Measurements from ENCODE around the gene RILPL2. TPM values are rescaled to one million over a fixed set of nuclear protein-coding genes. Genes with fewer than 3 reads are reported as not detected.

Gene RILPL2
- total RNA-seq, 1 experiment from 2014 or later, result 3.6 TPM

DNA sequence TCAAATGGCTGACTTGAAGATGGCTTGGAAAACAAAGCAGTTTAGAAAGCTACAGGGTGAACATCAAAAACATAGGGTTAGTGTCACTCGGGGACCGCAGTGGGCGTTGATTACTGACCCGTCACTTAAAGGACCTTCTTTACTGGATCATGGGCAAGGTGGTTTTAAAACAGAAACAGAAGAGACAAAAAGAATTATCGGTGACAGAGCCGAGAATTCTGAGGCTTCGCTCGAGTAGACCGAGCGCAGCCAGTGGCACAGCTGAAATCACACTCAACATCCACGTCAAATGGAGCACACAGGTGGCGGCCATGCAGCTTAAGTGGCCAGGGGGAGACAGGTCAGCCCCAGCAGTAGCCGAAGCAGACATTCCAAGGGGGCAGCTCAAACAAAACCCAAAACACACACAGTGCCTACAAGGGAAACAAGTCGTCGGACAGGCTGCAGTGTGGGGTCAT lies 38.8 kb upstream of the RILPL2 start:
- H4K20me1 ChIP-seq (ENCODE audit: insufficient read depth), result no peaks in the 10 kb centered on the region
- intact Hi-C loops (cut with micrococcal nuclease; ENCODE audit: unreplicated experiment), result loop anchor here (10.0 kb wide), 1 partner anchor 60 kb away; the partner anchor contains the start of gene RILPL1
- H3K27me3 ChIP-seq (ENCODE audit: insufficient read depth, low read depth), result no peaks in the 10 kb centered on the region
- no peaks in the 10 kb centered on the region for H3K9me2 ChIP-seq (ENCODE audit: insufficient read depth)
- H3K9me3 ChIP-seq (ENCODE audit: insufficient read depth, low read depth), result no peaks in the 10 kb centered on the region
- BruUV-seq (replicated peaks), result no TSS peak
- H3K4me3 ChIP-seq, result no peak overlapping the region
- DNase-seq, result no peak
- CTCF ChIA-PET, result no interaction called here
- TF ChIP-seq, protein P1, sequence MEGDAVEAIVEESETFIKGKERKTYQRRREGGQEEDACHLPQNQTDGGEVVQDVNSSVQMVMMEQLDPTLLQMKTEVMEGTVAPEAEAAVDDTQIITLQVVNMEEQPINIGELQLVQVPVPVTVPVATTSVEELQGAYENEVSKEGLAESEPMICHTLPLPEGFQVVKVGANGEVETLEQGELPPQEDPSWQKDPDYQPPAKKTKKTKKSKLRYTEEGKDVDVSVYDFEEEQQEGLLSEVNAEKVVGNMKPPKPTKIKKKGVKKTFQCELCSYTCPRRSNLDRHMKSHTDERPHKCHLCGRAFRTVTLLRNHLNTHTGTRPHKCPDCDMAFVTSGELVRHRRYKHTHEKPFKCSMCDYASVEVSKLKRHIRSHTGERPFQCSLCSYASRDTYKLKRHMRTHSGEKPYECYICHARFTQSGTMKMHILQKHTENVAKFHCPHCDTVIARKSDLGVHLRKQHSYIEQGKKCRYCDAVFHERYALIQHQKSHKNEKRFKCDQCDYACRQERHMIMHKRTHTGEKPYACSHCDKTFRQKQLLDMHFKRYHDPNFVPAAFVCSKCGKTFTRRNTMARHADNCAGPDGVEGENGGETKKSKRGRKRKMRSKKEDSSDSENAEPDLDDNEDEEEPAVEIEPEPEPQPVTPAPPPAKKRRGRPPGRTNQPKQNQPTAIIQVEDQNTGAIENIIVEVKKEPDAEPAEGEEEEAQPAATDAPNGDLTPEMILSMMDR (conservative IDR thresholded peaks at IDR 0.05), result no peak
- TF ChIP-seq EZH2 (IDR thresholded peaks at IDR 0.05; ENCODE audit: low read depth), result no peak
- no peak overlapping the region for H2AFZ ChIP-seq
- no peak overlapping the region for H3K27ac ChIP-seq
- no peaks in the 10 kb centered on the region for H3K79me2 ChIP-seq (ENCODE audit: low read depth)
- H3K4me2 ChIP-seq, result no peak overlapping the region
- POLR2A ChIA-PET (ENCODE audit: unreplicated experiment), result no interaction called here
- no peaks in the 10 kb centered on the region for H3K36me3 ChIP-seq (ENCODE audit: low read depth)
- no peaks in the 10 kb centered on the region for H3K4me1 ChIP-seq (replicated peaks; ENCODE audit: insufficient read depth)
- H3F3A ChIP-seq (ENCODE audit: insufficient read depth, low read depth), result peaks cover 17% of the 10 kb centered on the region; the same call in 1 of the 2 replicates

DNA sequence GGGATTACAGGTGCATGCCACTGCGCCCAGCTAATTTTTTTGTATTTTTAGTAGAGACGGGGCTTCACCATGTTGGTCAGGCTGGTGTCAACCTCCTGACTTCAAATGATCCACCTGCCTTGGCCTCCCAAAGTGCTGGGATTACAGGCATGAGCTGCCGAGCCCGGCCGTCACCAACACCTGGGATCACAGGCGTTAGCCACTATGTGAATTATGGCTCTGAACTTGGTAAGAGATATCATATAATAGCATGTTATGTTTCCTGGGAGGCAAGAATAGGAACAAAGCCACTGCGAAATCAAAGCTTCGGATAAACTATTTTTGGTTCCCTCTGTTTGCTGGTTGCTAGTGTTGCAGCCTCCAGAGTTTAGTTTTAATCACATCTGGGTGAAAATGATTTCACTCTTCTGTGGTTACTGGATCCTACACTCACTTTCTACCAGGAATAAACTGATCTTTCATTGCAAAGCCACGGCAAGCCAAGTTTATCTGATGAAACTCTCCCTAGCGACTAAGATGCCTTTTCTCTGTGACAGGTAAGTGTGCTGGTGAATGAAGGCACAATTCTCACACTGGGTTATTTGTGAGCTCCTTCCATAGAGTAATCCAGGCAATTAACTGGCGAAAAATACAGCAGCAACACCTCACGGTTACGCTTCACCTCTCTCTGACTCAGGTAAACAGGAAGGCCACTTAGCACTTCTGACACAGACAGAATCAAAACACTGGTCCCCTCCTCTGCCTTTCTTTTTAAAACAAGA lies 38.2 kb upstream of the RILPL2 start:
- ChIA-PET CTCF (no interaction called here), POLR2A (ENCODE audit: unreplicated experiment) (no interaction called here)
- Histone ChIP-seq H3K79me2 (ENCODE audit: low read depth) (no peaks in the 10 kb centered on the region), H3K4me3 (no peak overlapping the region), H3K27ac (no peak overlapping the region), H4K20me1 (ENCODE audit: insufficient read depth) (no peaks in the 10 kb centered on the region), H3K4me2 (no peak overlapping the region), H3K9me3 (ENCODE audit: insufficient read depth, low read depth) (no peaks in the 10 kb centered on the region), H3K27me3 (ENCODE audit: insufficient read depth, low read depth) (no peaks in the 10 kb centered on the region), H2AFZ (no peak overlapping the region), H3K9me2 (ENCODE audit: insufficient read depth) (no peaks in the 10 kb centered on the region), H3K4me1 (replicated peaks; ENCODE audit: insufficient read depth) (no peaks in the 10 kb centered on the region), H3F3A (ENCODE audit: insufficient read depth, low read depth) (peaks cover 17% of the 10 kb centered on the region; the same call in 1 of the 2 replicates), H3K36me3 (ENCODE audit: low read depth) (no peaks in the 10 kb centered on the region)
- TF ChIP-seq, protein P1 (conservative IDR thresholded peaks at IDR 0.05), result no peak
- TF ChIP-seq EZH2 (IDR thresholded peaks at IDR 0.05; ENCODE audit: low read depth), result no peak
- intact Hi-C loops (cut with micrococcal nuclease; ENCODE audit: unreplicated experiment), result loop anchor here (10.0 kb wide), 1 partner anchor 60 kb away; the partner anchor contains the start of gene RILPL1
- BruUV-seq (replicated peaks), result no TSS peak
- DNase-seq, result no peak

DNA sequence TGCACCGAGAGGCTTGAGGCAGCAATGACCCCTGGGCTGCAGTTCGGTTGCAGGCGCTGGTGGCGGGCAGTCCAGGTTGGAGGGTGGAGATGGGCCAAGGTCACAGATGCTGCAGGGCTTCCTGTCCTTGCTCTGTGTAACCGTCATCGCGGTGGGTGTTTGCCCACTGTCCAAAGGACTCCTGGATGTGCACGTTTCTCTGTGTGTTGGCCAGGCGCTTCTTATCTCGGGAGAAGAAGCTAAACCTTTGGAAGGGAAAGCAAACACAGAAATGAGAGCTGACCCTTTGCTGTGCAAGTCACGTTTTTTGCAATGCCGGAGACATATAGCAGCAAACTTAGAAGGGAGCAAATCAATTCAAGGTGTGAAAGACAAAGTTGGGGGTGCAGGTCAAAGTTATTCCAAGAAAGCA lies 36.0 kb upstream of the RILPL2 start:
- ChIA-PET POLR2A (ENCODE audit: unreplicated experiment) (no interaction called here), CTCF (no interaction called here)
- intact Hi-C loops (cut with micrococcal nuclease; ENCODE audit: unreplicated experiment), result loop anchor here (10.0 kb wide), 1 partner anchor 62 kb away; the partner anchor contains the start of gene RILPL1
- H3K4me3 ChIP-seq, result no peak overlapping the region
- no peaks in the 10 kb centered on the region for H3K9me3 ChIP-seq (ENCODE audit: insufficient read depth, low read depth)
- H3F3A ChIP-seq (ENCODE audit: insufficient read depth, low read depth), result peaks cover 17% of the 10 kb centered on the region; the same call in 1 of the 2 replicates
- no peak for DNase-seq
- H3K4me1 ChIP-seq (replicated peaks; ENCODE audit: insufficient read depth), result no peaks in the 10 kb centered on the region
- H3K27ac ChIP-seq, result no peak overlapping the region
- BruUV-seq (replicated peaks), result no TSS peak
- no peak overlapping the region for H2AFZ ChIP-seq
- H3K27me3 ChIP-seq (ENCODE audit: insufficient read depth, low read depth), result no peaks in the 10 kb centered on the region
- no peaks in the 10 kb centered on the region for H3K9me2 ChIP-seq (ENCODE audit: insufficient read depth)
- no peaks in the 10 kb centered on the region for H3K36me3 ChIP-seq (ENCODE audit: low read depth)
- no peak overlapping the region for H3K4me2 ChIP-seq
- no peaks in the 10 kb centered on the region for H4K20me1 ChIP-seq (ENCODE audit: insufficient read depth)
- TF ChIP-seq EZH2 (IDR thresholded peaks at IDR 0.05; ENCODE audit: low read depth), result no peak
- TF ChIP-seq, protein P1 (conservative IDR thresholded peaks at IDR 0.05), result no peak
- H3K79me2 ChIP-seq (ENCODE audit: low read depth), result no peaks in the 10 kb centered on the region
